H9 (cell line): ENCODE results near the gene NHS. TPM values are rescaled to one million over a fixed set of nuclear protein-coding genes. Genes with fewer than 3 reads are reported as not detected.

ENCODE experiments used
- DNase-seq: peaks from one replicate; pipeline ENCODE4 v3.0.0-alpha.2; 2017
- H2AFZ ChIP-seq: one replicate; pipeline ENCODE4 v1.6.1; 2013; ENCODE audit warnings: mild to moderate bottlenecking, low read length, control low read depth, moderate library complexity
- H2AK5ac ChIP-seq: 2 replicates; pipeline ENCODE4 v1.6.1; 2013; ENCODE audit warnings: low read length, control low read depth, mixed read lengths; ENCODE audit not compliant: insufficient read length
- H2BK120ac ChIP-seq: one replicate; pipeline ENCODE4 v1.6.1; 2013; ENCODE audit warnings: low read depth, mild to moderate bottlenecking, low read length, control low read depth, inconsistent platforms; ENCODE audit not compliant: poor library complexity, severe bottlenecking
- H2BK12ac ChIP-seq: 2 replicates; pipeline ENCODE4 v1.6.1; 2013; ENCODE audit warnings: low read length, control low read depth, mixed read lengths, low read depth; ENCODE audit not compliant: insufficient read length
- H2BK15ac ChIP-seq: 2 replicates; pipeline ENCODE4 v1.6.1; 2013; ENCODE audit warnings: low read depth, low read length, control low read depth
- H2BK20ac ChIP-seq: one replicate; pipeline ENCODE4 v1.6.1; 2013; ENCODE audit warnings: low read depth, mild to moderate bottlenecking, low read length, control low read depth, inconsistent platforms; ENCODE audit not compliant: poor library complexity, severe bottlenecking
- H2BK5ac ChIP-seq: 2 replicates; pipeline ENCODE4 v1.6.1; 2013; ENCODE audit warnings: low read length, control low read depth, mixed read lengths; ENCODE audit not compliant: insufficient read length
- H3K14ac ChIP-seq: 2 replicates; pipeline ENCODE4 v1.6.1; 2013; ENCODE audit warnings: low read length, control low read depth; ENCODE audit not compliant: insufficient read depth
- H3K18ac ChIP-seq: 2 replicates; pipeline ENCODE4 v1.6.1; 2013; ENCODE audit warnings: low read depth, mild to moderate bottlenecking, mixed read lengths, low read length, control low read depth; ENCODE audit not compliant: insufficient read length
- H3K23ac ChIP-seq: 2 replicates; pipeline ENCODE4 v1.6.1; 2013; ENCODE audit warnings: low read length, control low read depth, mixed read lengths, low read depth; ENCODE audit not compliant: insufficient read length
- H3K23me2 ChIP-seq: 2 replicates; pipeline ENCODE4 v1.6.1; 2013; ENCODE audit warnings: low read depth, mild to moderate bottlenecking, mixed read lengths, low read length, control low read depth; ENCODE audit not compliant: insufficient read length, poor library complexity, severe bottlenecking
- H3K27ac ChIP-seq: 2 replicates; pipeline ENCODE4 v1.5.1; 2013; ENCODE audit warnings: low read length, control low read depth, mixed read lengths, low read depth; ENCODE audit not compliant: insufficient read length
- H3K27me3 ChIP-seq: 2 replicates; pipeline ENCODE4 v1.6.1; 2013; ENCODE audit warnings: low read length, control low read depth, inconsistent platforms; ENCODE audit not compliant: insufficient read depth
- H3K4ac ChIP-seq: 2 replicates; pipeline ENCODE4 v1.6.1; 2013; ENCODE audit warnings: low read depth, mild to moderate bottlenecking, control low read depth, inconsistent platforms, low read length, moderate library complexity
- H3K4me1 ChIP-seq: 2 replicates; pipeline ENCODE4 v1.6.1; 2013; ENCODE audit warnings: low read length, control low read depth, inconsistent platforms; ENCODE audit not compliant: insufficient read depth
- H3K4me2 ChIP-seq: 2 replicates; pipeline ENCODE4 v1.6.1; 2013; ENCODE audit warnings: low read length, control low read depth, mixed read lengths; ENCODE audit not compliant: insufficient read length, insufficient read depth
- H3K56ac ChIP-seq: 2 replicates; pipeline ENCODE4 v1.6.1; 2013; ENCODE audit warnings: low read depth, mild to moderate bottlenecking, mixed read lengths, low read length, control low read depth; ENCODE audit not compliant: insufficient read length
- H3K79me1 ChIP-seq: 2 replicates; pipeline ENCODE4 v1.6.1; 2013; ENCODE audit warnings: low read depth, mild to moderate bottlenecking, moderate library complexity, low read length, control low read depth, inconsistent platforms; ENCODE audit not compliant: insufficient read depth, poor library complexity, severe bottlenecking
- H3K79me2 ChIP-seq: 2 replicates; pipeline ENCODE4 v1.6.1; 2013; ENCODE audit warnings: low read length, control low read depth, inconsistent platforms; ENCODE audit not compliant: insufficient read depth
- H3K9ac ChIP-seq: 2 replicates; pipeline ENCODE4 v1.6.1; 2013; ENCODE audit warnings: low read length, control low read depth, mixed read lengths; ENCODE audit not compliant: insufficient read length; ENCODE audit errors: extremely low read depth
- H3K9me3 ChIP-seq: one replicate; pipeline ENCODE4 v1.6.1; 2013; ENCODE audit warnings: low read depth, low read length, inconsistent platforms; ENCODE audit not compliant: control insufficient read depth
- H3T11ph ChIP-seq: one replicate; pipeline ENCODE4 v1.6.1; 2013; ENCODE audit warnings: mild to moderate bottlenecking, low read length, control low read depth, inconsistent platforms
- H4K20me1 ChIP-seq: one replicate; pipeline ENCODE4 v1.6.1; 2013; ENCODE audit not compliant: control insufficient read depth, insufficient read length, insufficient read depth
- H4K5ac ChIP-seq: 2 replicates; pipeline ENCODE4 v1.6.1; 2013; ENCODE audit warnings: low read depth, mild to moderate bottlenecking, mixed read lengths, low read length, control low read depth; ENCODE audit not compliant: insufficient read length
- H4K8ac ChIP-seq: replicated peaks from 2 replicates; pipeline ENCODE4 v1.6.1; 2013; ENCODE audit warnings: low read length, control low read depth, mixed read lengths, low read depth; ENCODE audit not compliant: insufficient read length
- H4K91ac ChIP-seq: 2 replicates; pipeline ENCODE4 v1.6.1; 2013; ENCODE audit warnings: low read depth, mild to moderate bottlenecking, moderate library complexity, mixed read lengths, low read length, control low read depth; ENCODE audit not compliant: insufficient read length
- H3K27ac Mint-ChIP-seq, 3 experiments: 2 replicates in 2 of 3; 3 replicates in 1 of 3; pipeline ENCODE4 v1.8.0; 2020 to 2021; ENCODE audit warnings: mixed read lengths in 3 of 3, mild to moderate bottlenecking in 1 of 3, moderate library complexity in 1 of 3
- H3K27me3 Mint-ChIP-seq: 2 replicates; pipeline ENCODE4 v1.8.0; 2021; ENCODE audit warnings: low read depth, mild to moderate bottlenecking, moderate library complexity, mixed read lengths
- H3K36me3 Mint-ChIP-seq, 3 experiments: 2 replicates in 2 of 3; 3 replicates in 1 of 3; pipeline ENCODE4 v1.8.0; 2020 to 2021; ENCODE audit warnings: low read depth in 3 of 3, mixed read lengths in 3 of 3; ENCODE audit not compliant: insufficient read depth in 1 of 3
- H3K4me1 Mint-ChIP-seq, 2 experiments: 2 replicates each; pipeline ENCODE4 v1.8.0; 2020; ENCODE audit warnings: mixed read lengths in 2 of 2
- H3K4me3 Mint-ChIP-seq, 2 experiments: 2 replicates in 1 of 2; 3 replicates in 1 of 2; pipeline ENCODE4 v1.8.0; 2020 to 2021; ENCODE audit warnings: mild to moderate bottlenecking in 2 of 2, mixed read lengths in 2 of 2, moderate library complexity in 1 of 2
- H3K9me3 Mint-ChIP-seq, 2 experiments: 2 replicates in 1 of 2; 3 replicates in 1 of 2; pipeline ENCODE4 v1.8.0; 2020; ENCODE audit warnings: mild to moderate bottlenecking in 2 of 2, mixed read lengths in 2 of 2, moderate library complexity in 1 of 2
- CTCF ChIP-seq: fragments of 200-600 bp; sonication (generic); conservative IDR thresholded peaks from 3 replicates; pipeline ENCODE4 v1.8.0; 2021; ENCODE audit warnings: antibody characterized with exemption, mild to moderate bottlenecking
- WGBS: extraction: QIAGEN DNeasy Blood & Tissue Kit; methylation state at CpG from one replicate; pipeline ENCODE4 v1.1.7; 2013; ENCODE audit warnings: missing lambda C conversion rate, low lambda C conversion rate, mixed read lengths; ENCODE audit not compliant: insufficient read length; ENCODE audit errors: extremely low coverage; 5-methylcytosine and 5-hydroxymethylcytosine counted together
- total RNA-seq: library from RNA; stranded (reverse); gene quantifications from 2 replicates; pipeline ENCODE4 v1.2.1, GENCODE V29; 2021

Gene NHS
- total RNA-seq, 1 experiment from 2014 or later, result 8.7 TPM

- no peak overlapping the region for H3K4ac ChIP-seq
- no peak overlapping the region for H2BK15ac ChIP-seq
- H3K4me1 ChIP-seq, result no peaks in the 10 kb centered on the region; the same call in 1 of the 2 replicates
- Mint-ChIP-seq H3K36me3 (peaks cover 0 to 3% (median 0%) of the 10 kb centered on the region in 3 experiments; a peak in 1 of 7 replicates), H3K4me3 (no peak overlapping the region), H3K27ac (no peak overlapping the region), H3K9me3 (no peaks in the 10 kb centered on the region), H3K4me1 (peaks cover 18 to 30% of the 10 kb centered on the region in 2 experiments), H3K27me3 (peaks cover 59% of the 10 kb centered on the region)
- no peak overlapping the region for H3K4me2 ChIP-seq
- no peak overlapping the region for H2BK5ac ChIP-seq
- DNase-seq, result no peak
- H3K9ac ChIP-seq, result no peak overlapping the region
- no peak overlapping the region for H3K27ac ChIP-seq
- no peaks in the 10 kb centered on the region for H3K79me2 ChIP-seq
- no peak overlapping the region for H3K14ac ChIP-seq
- H3K56ac ChIP-seq, result no peak overlapping the region
- no peak overlapping the region for H4K5ac ChIP-seq
- no peak overlapping the region for H2BK20ac ChIP-seq
- H3K9me3 ChIP-seq, result no peaks in the 10 kb centered on the region
- no peak overlapping the region for H4K91ac ChIP-seq
- H4K20me1 ChIP-seq, result no peaks in the 10 kb centered on the region
- H3K27me3 ChIP-seq, result peaks cover 17% of the 10 kb centered on the region; the same call in 1 of the 2 replicates
- no peak for TF ChIP-seq CTCF
- no peak overlapping the region for H2AFZ ChIP-seq
- H3K79me1 ChIP-seq, result no peaks in the 10 kb centered on the region
- no peak overlapping the region for H2BK12ac ChIP-seq
- peaks cover 20% of the 10 kb centered on the region for H3K23me2 ChIP-seq
- no CpG with 5 or more reads among the region's 3 CpGs for WGBS
- no peak overlapping the region for H2BK120ac ChIP-seq
- H4K8ac ChIP-seq, result no peak overlapping the region
- no peak overlapping the region for H2AK5ac ChIP-seq
- H3K18ac ChIP-seq, result no peak overlapping the region
- H3T11ph ChIP-seq, result no peak overlapping the region
- H3K23ac ChIP-seq, result no peak overlapping the region
Measured at GRCh38 chrX:17654116-17654515, 279.1 kb downstream of the NHS start.
